Mucosa of stomach (tissue), 1 donor: ENCODE results near the gene CBLB.

Source experiments
- H3K27me3 ChIP-seq: one replicate; pipeline ENCODE4 v1.7.0; 2013; ENCODE audit warnings: mild to moderate bottlenecking, low read length; ENCODE audit not compliant: control insufficient read depth, insufficient read depth
- H3K36me3 ChIP-seq: one replicate; pipeline ENCODE4 v1.7.0; 2013; ENCODE audit warnings: low read length; ENCODE audit not compliant: control insufficient read depth, insufficient read depth
- H3K4me1 ChIP-seq: one replicate; pipeline ENCODE4 v1.7.0; 2013; ENCODE audit warnings: mild to moderate bottlenecking, low read length; ENCODE audit not compliant: control insufficient read depth, insufficient read depth
- H3K4me3 ChIP-seq: one replicate; pipeline ENCODE4 v1.7.0; 2013; ENCODE audit warnings: low read length
- H3K9ac ChIP-seq: one replicate; pipeline ENCODE4 v1.7.0; 2013; ENCODE audit warnings: mild to moderate bottlenecking, low read length, moderate library complexity
- H3K9me3 ChIP-seq: one replicate; pipeline ENCODE4 v1.7.0; 2013; ENCODE audit warnings: mild to moderate bottlenecking, low read length, moderate library complexity; ENCODE audit not compliant: control insufficient read depth
- donor health status: Pancreatic carcinoma.

CBLB gene

GRCh38 chr3:105679951-105680350, 188.9 kb downstream of the CBLB start:
- H3K4me3 ChIP-seq, result no peak overlapping the region
- peaks cover 10% of the 10 kb centered on the region for H3K36me3 ChIP-seq
- H3K9me3 ChIP-seq, result no peaks in the 10 kb centered on the region
- no peaks in the 10 kb centered on the region for H3K27me3 ChIP-seq
- H3K9ac ChIP-seq, result no peak overlapping the region
- H3K4me1 ChIP-seq, result no peaks in the 10 kb centered on the region

DNA sequence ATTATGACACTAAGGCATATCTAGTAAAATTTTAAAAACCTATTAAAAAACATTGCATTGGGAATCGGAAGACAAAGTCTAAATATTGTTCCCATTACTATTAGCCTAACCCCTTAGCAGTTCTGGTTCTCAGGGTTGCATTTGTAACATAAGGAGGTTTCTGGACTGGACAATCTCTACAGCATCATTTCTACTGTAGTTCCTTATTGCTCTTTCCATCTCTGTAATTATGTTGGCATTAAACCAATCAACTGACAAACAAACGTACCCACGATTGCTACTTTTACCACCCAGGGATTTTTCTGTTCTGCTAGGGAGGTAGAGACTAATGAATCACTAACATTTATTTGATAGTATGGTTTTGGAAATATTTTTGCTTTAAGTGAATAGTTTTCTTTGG, 190.8 kb downstream of the CBLB start:
- Histone ChIP-seq H3K36me3 (peaks cover 10% of the 10 kb centered on the region), H3K4me1 (no peaks in the 10 kb centered on the region)

GRCh38 chr3:105676621-105677300, 192.1 kb downstream of the CBLB start:
- Histone ChIP-seq H3K36me3 (peaks cover 10% of the 10 kb centered on the region), H3K27me3 (no peaks in the 10 kb centered on the region), H3K9ac (no peak overlapping the region), H3K4me3 (no peak overlapping the region), H3K4me1 (no peaks in the 10 kb centered on the region), H3K9me3 (no peaks in the 10 kb centered on the region)

More for the DNA sequence above, 190.8 kb downstream of the CBLB start:
- H3K4me3 ChIP-seq, result no peak overlapping the region
- H3K27me3 ChIP-seq, result no peaks in the 10 kb centered on the region
- no peaks in the 10 kb centered on the region for H3K9me3 ChIP-seq
- no peak overlapping the region for H3K9ac ChIP-seq

DNA sequence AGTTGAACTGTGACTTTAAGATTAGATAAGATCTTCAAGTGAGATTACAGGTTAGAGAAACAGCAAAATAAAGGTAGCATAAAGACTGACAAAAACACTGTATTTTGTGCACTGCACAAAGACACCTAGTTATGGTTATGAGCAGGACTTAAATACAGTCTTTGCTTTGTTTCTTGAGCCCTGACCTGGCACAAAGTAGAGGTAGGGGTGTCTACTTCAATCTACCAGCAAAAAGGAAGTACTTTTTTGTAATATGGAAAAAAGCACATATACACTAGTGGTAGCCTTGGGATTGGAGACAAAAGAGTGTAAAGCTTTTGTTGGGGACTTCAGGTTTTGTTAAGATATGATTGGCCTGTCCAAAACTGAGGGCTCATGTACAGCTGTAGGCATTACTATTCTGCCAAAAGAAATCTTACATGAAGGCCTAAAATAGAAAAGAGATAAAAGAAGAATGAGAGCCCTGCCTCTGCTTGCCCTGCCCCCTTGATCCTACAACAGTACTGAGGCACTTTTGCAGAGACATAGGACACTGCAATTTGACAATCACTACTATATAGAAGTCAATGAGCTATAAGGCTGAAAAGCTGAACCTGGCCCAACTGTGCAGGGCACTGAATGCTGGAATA, 194.3 kb downstream of the CBLB start:
- no peak overlapping the region for H3K9ac ChIP-seq
- no peaks in the 10 kb centered on the region for H3K9me3 ChIP-seq
- no peaks in the 10 kb centered on the region for H3K27me3 ChIP-seq
- H3K4me3 ChIP-seq, result no peak overlapping the region
- H3K4me1 ChIP-seq, result no peaks in the 10 kb centered on the region
- H3K36me3 ChIP-seq, result peaks cover 11% of the 10 kb centered on the region

- Histone ChIP-seq H3K36me3 (peaks cover 16% of the 10 kb centered on the region), H3K9me3 (no peaks in the 10 kb centered on the region), H3K9ac (no peak overlapping the region), H3K4me3 (no peak overlapping the region), H3K27me3 (no peaks in the 10 kb centered on the region), H3K4me1 (no peaks in the 10 kb centered on the region)
Observed at GRCh38 chr3:105672996-105673395, 195.8 kb downstream of the CBLB start.

DNA sequence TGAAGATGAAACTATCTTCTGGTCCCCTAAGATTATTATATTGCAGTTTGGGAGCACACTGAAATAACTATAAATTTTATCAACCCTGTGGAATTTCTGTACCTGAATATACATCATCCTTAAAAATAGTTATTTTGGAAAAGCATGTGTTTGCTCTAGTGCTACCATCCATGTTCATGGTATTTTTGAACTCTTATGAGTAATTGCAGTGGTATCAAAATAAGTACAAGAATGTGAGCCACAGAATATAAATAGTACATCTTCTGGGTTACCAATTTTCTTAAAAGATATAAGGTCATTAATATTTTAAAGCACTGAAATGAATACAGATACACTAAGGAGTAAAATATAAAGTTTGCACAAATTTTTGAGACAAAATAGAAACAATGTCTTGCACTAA, 206.5 kb downstream of the CBLB start:
- Histone ChIP-seq H3K9ac (no peak overlapping the region), H3K36me3 (peaks cover 9% of the 10 kb centered on the region), H3K9me3 (no peaks in the 10 kb centered on the region), H3K4me1 (no peaks in the 10 kb centered on the region), H3K4me3 (no peak overlapping the region), H3K27me3 (no peaks in the 10 kb centered on the region)

GRCh38 chr3:105661461-105661860, 207.4 kb downstream of the CBLB start:
- H3K4me1 ChIP-seq, result no peaks in the 10 kb centered on the region
- no peaks in the 10 kb centered on the region for H3K27me3 ChIP-seq
- H3K4me3 ChIP-seq, result no peak overlapping the region
- H3K9me3 ChIP-seq, result no peaks in the 10 kb centered on the region
- H3K9ac ChIP-seq, result no peak overlapping the region
- peaks cover 9% of the 10 kb centered on the region for H3K36me3 ChIP-seq

- H3K36me3 ChIP-seq, result peaks cover 9% of the 10 kb centered on the region
- no peaks in the 10 kb centered on the region for H3K4me1 ChIP-seq
Observed at GRCh38 chr3:105656651-105657504, 211.9 kb downstream of the CBLB start.

DNA sequence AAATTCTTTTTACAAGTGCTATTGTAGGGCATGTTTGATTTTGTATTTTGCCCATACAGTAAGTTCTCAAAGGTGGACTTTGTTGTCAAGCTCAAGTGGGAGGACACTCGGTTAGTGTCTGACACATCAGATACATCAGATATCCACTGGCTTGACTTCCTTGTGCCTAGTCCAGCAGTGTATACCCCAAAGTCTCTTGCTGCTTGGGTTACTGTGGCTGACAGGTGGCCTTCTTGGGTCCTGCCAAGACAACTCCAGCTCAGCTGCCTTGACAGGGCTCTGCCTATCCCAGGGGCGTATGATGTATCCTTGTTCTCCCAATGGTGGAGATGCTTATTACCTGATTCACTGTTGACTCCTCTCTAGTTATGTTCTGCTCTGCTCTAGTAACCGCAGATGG, 214.9 kb downstream of the CBLB start:
- H3K27me3 ChIP-seq, result no peaks in the 10 kb centered on the region
- H3K4me1 ChIP-seq, result no peaks in the 10 kb centered on the region
- H3K36me3 ChIP-seq, result peaks cover 8% of the 10 kb centered on the region
- no peak overlapping the region for H3K4me3 ChIP-seq
- H3K9me3 ChIP-seq, result no peaks in the 10 kb centered on the region
- H3K9ac ChIP-seq, result no peak overlapping the region

More at GRCh38 chr3:105656651-105657504, 211.9 kb downstream of the CBLB start:
- H3K27me3 ChIP-seq, result no peaks in the 10 kb centered on the region
- no peak overlapping the region for H3K9ac ChIP-seq
- no peak overlapping the region for H3K4me3 ChIP-seq
- no peaks in the 10 kb centered on the region for H3K9me3 ChIP-seq

DNA sequence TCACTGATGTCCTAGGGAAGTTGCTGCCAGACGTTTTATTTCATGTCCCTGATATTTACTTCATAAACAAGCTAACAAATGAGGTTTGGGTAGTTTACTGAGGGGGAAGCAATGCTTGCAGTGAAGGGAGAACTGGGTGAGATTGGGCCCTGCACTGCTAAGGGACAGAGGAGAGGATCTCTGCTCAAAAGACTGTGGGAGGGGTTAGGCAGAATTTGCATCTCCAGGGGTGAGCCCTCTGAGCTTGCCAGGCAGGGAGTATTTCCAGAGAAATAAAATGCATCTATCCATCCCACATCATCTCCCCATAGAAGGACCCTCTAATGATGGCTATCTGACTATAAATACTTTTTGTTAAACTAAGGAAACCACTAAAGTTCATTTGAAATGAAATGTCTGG, 215.6 kb downstream of the CBLB start:
- no peaks in the 10 kb centered on the region for H3K9me3 ChIP-seq
- no peak overlapping the region for H3K4me3 ChIP-seq
- H3K4me1 ChIP-seq, result no peaks in the 10 kb centered on the region
- no peaks in the 10 kb centered on the region for H3K27me3 ChIP-seq
- peaks cover 1% of the 10 kb centered on the region for H3K36me3 ChIP-seq
- no peak overlapping the region for H3K9ac ChIP-seq

DNA sequence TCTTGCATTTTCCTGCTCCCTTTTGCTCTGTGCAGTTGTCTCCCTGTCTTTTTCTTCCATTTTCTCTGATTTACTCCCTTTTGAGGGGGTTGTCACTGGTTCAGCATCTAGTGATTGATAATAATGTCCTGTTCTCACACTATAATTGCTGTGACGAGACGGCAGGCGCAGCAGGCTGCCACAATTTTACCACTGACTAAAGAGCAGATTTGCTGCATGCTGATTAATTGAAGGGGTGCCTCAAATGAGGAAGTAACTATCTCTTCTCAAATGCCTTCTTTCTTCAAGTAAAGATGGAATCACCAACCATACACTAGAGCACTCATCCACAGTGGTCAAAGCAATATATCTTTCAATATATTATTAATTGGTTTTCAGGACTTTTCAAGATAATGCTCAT, 219.3 kb downstream of the CBLB start:
- Histone ChIP-seq H3K9ac (no peak overlapping the region), H3K9me3 (no peaks in the 10 kb centered on the region), H3K27me3 (no peaks in the 10 kb centered on the region), H3K4me3 (no peak overlapping the region), H3K36me3 (no peaks in the 10 kb centered on the region), H3K4me1 (no peaks in the 10 kb centered on the region)

- Histone ChIP-seq H3K4me3 (no peak overlapping the region), H3K4me1 (no peaks in the 10 kb centered on the region), H3K27me3 (no peaks in the 10 kb centered on the region), H3K9me3 (no peaks in the 10 kb centered on the region), H3K36me3 (no peaks in the 10 kb centered on the region), H3K9ac (no peak overlapping the region)
Observed at GRCh38 chr3:105647047-105647446, 221.8 kb downstream of the CBLB start.
